ENCODE data around the gene LSAMP.

The LSAMP gene

DNA sequence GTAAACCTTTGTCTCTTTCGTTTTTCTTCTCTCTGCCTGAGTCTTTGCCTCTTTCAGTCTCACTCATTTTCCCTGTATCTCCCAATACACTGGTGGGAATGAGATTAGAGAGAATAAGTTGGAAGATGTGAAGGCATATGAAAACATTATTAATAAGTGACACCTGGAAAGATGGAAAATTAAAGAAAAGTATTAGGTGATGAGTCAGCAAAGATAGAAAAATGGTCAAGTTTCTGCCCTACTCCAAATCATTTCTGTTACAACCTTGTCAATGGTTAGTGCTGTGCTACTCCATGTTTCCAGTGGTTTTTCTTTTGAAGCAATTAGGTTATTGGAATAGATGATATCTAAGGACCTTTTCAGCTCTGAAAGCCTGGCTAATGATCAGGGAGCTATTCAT is 252.8 kb downstream of the LSAMP start:
- ChIA-PET POLR2A (ENCODE audit: low non-redundant PET) (no interaction called here), CTCF (no interaction called here)
- TF ChIP-seq CTCF (conservative IDR thresholded peaks at IDR 0.05; ENCODE audit: low read depth) = no peak
- H3K27ac ChIP-seq = no peak overlapping the region
- DNase-seq (ENCODE audit: low spot score) = no peak

DNA sequence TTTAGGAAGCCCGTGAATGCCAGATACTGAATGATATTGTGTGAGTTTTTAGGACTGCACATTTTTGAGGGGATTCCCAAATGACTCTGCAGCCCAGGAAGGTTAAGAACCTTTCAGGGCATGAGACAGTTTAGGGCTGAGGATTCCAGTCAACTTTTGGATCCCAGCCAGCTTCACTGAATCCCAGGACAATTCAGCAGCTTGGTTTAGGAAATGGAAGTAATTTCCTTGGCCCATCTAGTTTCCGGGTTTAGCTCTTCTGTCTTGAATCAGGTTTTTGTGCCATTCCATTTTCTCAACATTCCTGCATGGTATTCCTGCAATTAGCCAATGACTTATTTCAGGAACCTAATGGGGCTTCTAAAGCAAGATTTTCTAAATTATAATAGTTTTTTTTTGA is 253.9 kb downstream of the LSAMP start:
- no peak overlapping the region for H3K27ac ChIP-seq
- ChIA-PET CTCF (no interaction called here), POLR2A (ENCODE audit: low non-redundant PET) (no interaction called here)
- no peak for TF ChIP-seq CTCF (conservative IDR thresholded peaks at IDR 0.05; ENCODE audit: low read depth)
- DNase-seq (ENCODE audit: low spot score) = no peak

DNA sequence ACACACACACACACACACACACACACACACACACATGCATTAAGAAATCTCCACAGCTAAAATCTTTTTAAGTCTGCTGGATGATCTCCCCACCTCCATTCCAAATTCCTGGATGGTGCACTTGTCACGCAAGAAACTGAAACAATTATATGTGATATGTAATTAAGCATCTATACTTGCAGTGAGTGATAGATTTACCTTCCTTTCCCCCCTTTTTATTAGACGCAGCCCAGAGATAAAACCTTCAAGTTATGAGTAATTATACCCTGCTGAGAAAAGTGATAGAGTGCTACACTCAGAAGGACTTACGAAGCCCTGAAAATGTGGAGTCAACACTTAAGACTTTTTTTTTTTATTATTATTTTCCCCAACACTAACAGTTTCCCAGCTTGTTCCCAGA is 255.2 kb downstream of the LSAMP start:
- POLR2A ChIA-PET (ENCODE audit: low non-redundant PET) = interaction anchor here (0.6 kb wide), 1 partner anchor 85 kb away, joined by 3 read pairs; no protein-coding TSS in a partner anchor
- no peak for TF ChIP-seq CTCF (conservative IDR thresholded peaks at IDR 0.05; ENCODE audit: low read depth)
- DNase-seq (ENCODE audit: low spot score) = no peak
- no peak overlapping the region for H3K27ac ChIP-seq
- CTCF ChIA-PET = interaction anchor here (0.6 kb wide), 1 partner anchor 45 kb away, joined by 4 read pairs; no protein-coding TSS in a partner anchor

GRCh38 chr3:116188231-116188785 is 257.0 kb downstream of the LSAMP start:
- CTCF ChIA-PET = no interaction called here
- POLR2A ChIA-PET (ENCODE audit: low non-redundant PET) = no interaction called here
- no peak for TF ChIP-seq CTCF (conservative IDR thresholded peaks at IDR 0.05; ENCODE audit: low read depth)

GRCh38 chr3:116186049-116186448 is 259.2 kb downstream of the LSAMP start:
- ChIA-PET POLR2A (ENCODE audit: low non-redundant PET) (no interaction called here), CTCF (interaction anchor here (0.6 to 0.7 kb wide), 5 partner anchors 9 to 76 kb away, joined by 3 to 9 read pairs (median 4); no protein-coding TSS in a partner anchor)
- no peak for TF ChIP-seq CTCF (conservative IDR thresholded peaks at IDR 0.05; ENCODE audit: low read depth)
- DNase-seq (ENCODE audit: low spot score) = no peak
- no peak overlapping the region for H3K27ac ChIP-seq

More at GRCh38 chr3:116188231-116188785, 257.0 kb downstream of the LSAMP start:
- no peak overlapping the region for H3K27ac ChIP-seq
- DNase-seq (ENCODE audit: low spot score) = no peak

DNA sequence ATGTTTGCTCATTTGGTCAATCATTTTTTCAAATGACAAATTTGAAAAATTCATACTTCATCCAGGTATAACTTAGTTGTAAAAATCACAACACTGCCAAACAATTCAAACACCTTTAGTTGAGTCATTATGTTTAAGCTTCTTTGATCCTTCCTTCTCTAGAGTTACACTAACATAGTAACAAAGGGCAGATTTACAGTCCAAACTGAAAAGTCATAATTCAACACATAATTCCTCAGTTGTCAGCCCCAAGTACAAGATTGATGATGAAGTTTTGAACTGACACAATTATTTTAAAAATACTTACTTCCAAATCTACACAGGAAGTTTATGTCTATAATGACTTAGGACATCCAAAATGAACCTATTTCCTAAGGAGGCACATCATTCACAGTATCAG is 264.1 kb downstream of the LSAMP start:
- POLR2A ChIA-PET (ENCODE audit: low non-redundant PET) = no interaction called here
- TF ChIP-seq CTCF (conservative IDR thresholded peaks at IDR 0.05; ENCODE audit: low read depth) = no peak
- DNase-seq (ENCODE audit: low spot score) = no peak
- no peak overlapping the region for H3K27ac ChIP-seq
- CTCF ChIA-PET = no interaction called here
